Kidney (tissue), 14 donors: ENCODE measurements around the gene SLC6A19. TPM values are rescaled to one million over a fixed set of nuclear protein-coding genes. Genes with fewer than 3 reads are reported as not detected.

ENCODE experiments used
- DNase-seq, 5 donors: peaks; one replicate each; pipeline ENCODE4 v3.0.0-alpha.2; 2013 to 2020
- FAIRE-seq: peaks from 2 replicates; lab custom pipeline; 2012; peaks lifted over from hg19 to GRCh38; lab: Jason Lieb, UNC
- H3K27ac ChIP-seq, 2 donors: one replicate each; pipeline ENCODE4 v1.7.0; 2013; ENCODE audit warnings: low read depth in 2 of 2, low read length in 2 of 2, inconsistent platforms in 1 of 2
- H3K27me3 ChIP-seq: one replicate; pipeline ENCODE4 v1.7.1; 2013; ENCODE audit warnings: low read length, inconsistent platforms; ENCODE audit not compliant: control insufficient read depth, insufficient read depth
- H3K36me3 ChIP-seq, 3 donors: one replicate each; pipeline versions ENCODE4 v1.7.0 to v1.7.1; 2013; ENCODE audit warnings: low read length in 3 of 3, control low read depth in 1 of 3, inconsistent platforms in 1 of 3; ENCODE audit not compliant: insufficient read depth in 3 of 3, control insufficient read depth in 2 of 3
- H3K4me1 ChIP-seq, 3 donors: one replicate each; pipeline versions ENCODE4 v1.7.0 to v1.7.1; 2013; ENCODE audit warnings: low read length in 3 of 3, inconsistent platforms in 1 of 3, low read depth in 1 of 3; ENCODE audit not compliant: control insufficient read depth in 2 of 3, insufficient read depth in 2 of 3
- H3K4me3 ChIP-seq, 3 donors: one replicate each; pipeline versions ENCODE4 v1.7.0 to v1.8.1; 2013; ENCODE audit warnings: low read length in 3 of 3, control low read depth in 1 of 3, inconsistent platforms in 1 of 3
- H3K9ac ChIP-seq, 3 donors: one replicate each; pipeline versions ENCODE4 v1.7.0 to v1.7.1; 2013; ENCODE audit warnings: low read length in 3 of 3, control low read depth in 1 of 3, inconsistent platforms in 1 of 3
- H3K9me3 ChIP-seq, 3 donors: one replicate each; pipeline versions ENCODE4 v1.7.0 to v1.7.1; 2013; ENCODE audit warnings: low read length in 3 of 3, control low read depth in 1 of 3, inconsistent platforms in 1 of 3; ENCODE audit not compliant: control insufficient read depth in 2 of 3, insufficient read depth in 1 of 3
- intact Hi-C: fragments of 100-400 bp; cut with DNase I; formaldehyde crosslinking; loops from one replicate; pipeline ENCODE4 v1.11.1; 2022
- polyA plus RNA-seq: library from polyadenylated mRNA; stranded (reverse); fragments of 350-450 nt; fragmentation: Illumina TruSeq; extraction: RNeasy Lipid Tissue Mini Kit (QIAGEN cat#74804); gene quantifications from one replicate; pipeline ENCODE4 v1.2.3, GENCODE V29; 2014; ENCODE audit warnings: low read depth, low replicate concordance; ENCODE audit not compliant: insufficient read depth
- total RNA-seq: library from RNA; stranded (reverse); fragmentation: NEBNext Ultra II Directional; extraction: Animal tissue kit (Norgen Biotek cat#: 25700); gene quantifications from one replicate; pipeline ENCODE4 v1.2.1, GENCODE V29; 2021
- TF ChIP-seq, protein P1 (sequence below): IDR thresholded peaks from 3 replicates; pipeline ENCODE4 v1.5.1; 2012; ENCODE audit warnings: mild to moderate bottlenecking, moderate library complexity, borderline replicate concordance; ENCODE audit not compliant: insufficient read depth; ENCODE audit errors: extremely low read depth
- donor health status: control.
- donor health status: control.
- donor health status: control.
- donor health status: control.
- donor health status: control.
- donor health status: DM: yes; HTN: yes; CAD: no.
- donor health status: Normal renal cell carcinoma (clear cell type).

Gene SLC6A19
- total and polyA plus RNA-seq, 2 donors from 2014 or later, result 2.2 to 69.3 TPM

DNA sequence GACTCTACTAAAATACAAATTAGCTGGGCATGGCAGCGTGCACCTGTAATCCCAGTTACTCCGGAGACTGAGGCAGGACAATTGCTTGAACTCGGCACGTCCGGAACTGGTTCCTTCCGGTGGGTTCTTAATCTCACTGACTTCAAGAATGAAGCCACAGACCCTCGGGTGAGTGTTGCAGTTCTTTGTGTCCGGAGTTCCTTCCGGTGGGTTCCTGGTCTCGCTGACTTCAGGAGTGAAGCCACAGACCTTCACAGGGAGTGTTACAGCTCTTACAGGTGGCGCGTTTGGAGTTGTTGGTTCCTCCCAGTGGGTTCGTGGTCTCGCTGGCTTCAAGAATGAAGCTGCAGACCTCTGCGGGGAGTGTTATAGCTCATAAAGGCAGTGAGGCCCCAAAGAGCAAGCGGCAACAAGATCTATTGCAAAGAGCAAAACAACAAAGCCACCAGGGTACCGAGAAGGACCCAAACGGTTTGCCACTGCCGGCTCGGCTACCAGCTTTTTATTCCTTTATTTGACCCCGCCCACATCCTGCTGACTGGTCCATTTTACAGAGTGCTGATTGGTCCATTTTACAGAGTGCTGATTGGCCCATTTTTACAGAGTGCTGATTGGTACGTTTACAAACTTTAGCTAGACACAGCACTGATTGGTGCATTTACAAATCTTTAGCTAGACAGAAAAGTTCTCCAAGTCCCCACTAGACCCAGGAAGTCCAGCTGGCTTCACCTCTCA is 28.6 kb upstream of the SLC6A19 start:
- FAIRE-seq, result no peak
- intact Hi-C loops, result no loop called here

DNA sequence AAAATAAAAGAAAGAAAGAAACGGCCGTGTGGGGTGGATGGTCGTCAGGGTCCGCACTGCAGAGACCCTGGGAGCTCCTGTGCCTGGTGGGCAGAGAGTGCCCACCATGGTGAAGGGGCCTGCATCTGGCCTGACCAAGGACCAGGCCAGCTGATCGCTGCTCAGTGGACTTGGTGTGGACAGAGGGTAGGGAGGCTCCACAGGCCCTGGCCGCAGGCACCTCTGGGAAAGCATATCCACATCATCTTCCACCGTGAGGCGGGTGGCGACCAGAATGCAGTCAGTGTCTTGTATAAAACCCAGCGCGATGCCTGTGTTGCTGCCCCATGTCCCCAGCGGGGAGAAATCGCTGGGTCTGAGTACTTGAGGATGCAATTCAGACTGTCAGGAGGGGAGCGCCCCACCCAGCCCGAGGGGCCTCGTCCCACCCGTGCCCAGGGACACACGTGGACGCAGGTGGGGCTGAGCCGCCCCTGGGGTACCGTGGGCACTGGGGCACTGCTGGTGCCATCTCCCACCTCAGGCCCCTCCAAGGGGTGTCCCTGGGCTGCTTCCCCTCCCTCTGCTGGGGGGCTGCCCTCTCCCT is 27.8 kb upstream of the SLC6A19 start:
- Histone ChIP-seq H3K27ac (no peak overlapping the region), H3K9me3 (no peaks in the 10 kb centered on the region), H3K4me3 (no peak overlapping the region), H3K27me3 (no peaks in the 10 kb centered on the region), H3K9ac (no peak overlapping the region), H3K36me3 (no peaks in the 10 kb centered on the region), H3K4me1 (no peaks in the 10 kb centered on the region)
- DNase-seq, result peak in 1 of 5 donors; percentile 62
- TF ChIP-seq, protein P1, sequence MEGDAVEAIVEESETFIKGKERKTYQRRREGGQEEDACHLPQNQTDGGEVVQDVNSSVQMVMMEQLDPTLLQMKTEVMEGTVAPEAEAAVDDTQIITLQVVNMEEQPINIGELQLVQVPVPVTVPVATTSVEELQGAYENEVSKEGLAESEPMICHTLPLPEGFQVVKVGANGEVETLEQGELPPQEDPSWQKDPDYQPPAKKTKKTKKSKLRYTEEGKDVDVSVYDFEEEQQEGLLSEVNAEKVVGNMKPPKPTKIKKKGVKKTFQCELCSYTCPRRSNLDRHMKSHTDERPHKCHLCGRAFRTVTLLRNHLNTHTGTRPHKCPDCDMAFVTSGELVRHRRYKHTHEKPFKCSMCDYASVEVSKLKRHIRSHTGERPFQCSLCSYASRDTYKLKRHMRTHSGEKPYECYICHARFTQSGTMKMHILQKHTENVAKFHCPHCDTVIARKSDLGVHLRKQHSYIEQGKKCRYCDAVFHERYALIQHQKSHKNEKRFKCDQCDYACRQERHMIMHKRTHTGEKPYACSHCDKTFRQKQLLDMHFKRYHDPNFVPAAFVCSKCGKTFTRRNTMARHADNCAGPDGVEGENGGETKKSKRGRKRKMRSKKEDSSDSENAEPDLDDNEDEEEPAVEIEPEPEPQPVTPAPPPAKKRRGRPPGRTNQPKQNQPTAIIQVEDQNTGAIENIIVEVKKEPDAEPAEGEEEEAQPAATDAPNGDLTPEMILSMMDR, result no peak
- intact Hi-C loops, result no loop called here
- no peak for FAIRE-seq

More for the DNA sequence above, 28.6 kb upstream of the SLC6A19 start:
- no peaks in the 10 kb centered on the region for H3K9me3 ChIP-seq
- H3K9ac ChIP-seq, result no peak overlapping the region
- no peak overlapping the region for H3K4me3 ChIP-seq
- H3K4me1 ChIP-seq, result peaks cover 0 to 6% (median 6%) of the 10 kb centered on the region in 3 donors
- TF ChIP-seq, protein P1, result no peak
- H3K27ac ChIP-seq, result no peak overlapping the region
- no peaks in the 10 kb centered on the region for H3K36me3 ChIP-seq
- H3K27me3 ChIP-seq, result no peaks in the 10 kb centered on the region
- no peak for DNase-seq

DNA sequence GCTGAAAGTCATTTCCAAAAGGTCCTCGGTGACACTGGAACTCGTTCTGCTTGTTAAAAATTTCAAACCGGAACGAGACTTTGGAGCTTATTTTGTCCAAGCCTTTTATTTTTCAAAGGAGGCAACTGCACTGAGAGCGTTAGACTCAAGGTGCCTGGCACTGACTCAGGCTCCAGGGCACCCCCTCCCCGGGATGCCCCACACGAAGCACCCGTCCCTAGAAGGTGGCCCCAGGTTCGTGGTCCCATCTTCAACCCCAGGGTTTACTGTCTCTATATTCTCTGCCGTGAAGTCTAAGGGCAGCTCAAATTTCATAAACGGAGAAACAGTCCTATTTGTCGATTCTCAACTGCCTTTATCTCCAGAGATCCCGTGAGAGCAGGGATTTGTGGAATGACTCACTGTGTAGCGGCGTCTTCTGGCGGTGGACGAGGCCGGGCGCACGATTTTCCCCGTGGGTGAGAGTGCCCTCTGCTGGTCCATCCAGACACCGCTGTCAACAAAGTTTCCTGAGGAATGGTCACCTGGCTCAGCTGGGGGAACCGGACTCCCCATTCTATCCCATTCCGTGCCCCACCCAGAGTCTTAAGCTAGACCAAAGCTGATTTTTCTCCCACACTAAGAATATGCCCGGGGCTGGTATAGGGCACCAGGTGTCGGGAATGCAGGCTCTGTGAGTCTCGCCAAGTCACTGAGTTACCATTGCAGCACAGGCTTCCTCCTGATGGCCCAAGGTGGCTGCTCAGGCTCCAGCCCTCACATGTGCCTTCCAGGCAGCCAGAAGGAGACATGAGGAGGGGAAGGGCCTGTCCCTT is 27.1 kb upstream of the SLC6A19 start:
- no peak overlapping the region for H3K27ac ChIP-seq
- H3K4me3 ChIP-seq, result no peak overlapping the region
- H3K9me3 ChIP-seq, result no peaks in the 10 kb centered on the region
- no peaks in the 10 kb centered on the region for H3K27me3 ChIP-seq
- H3K4me1 ChIP-seq, result no peaks in the 10 kb centered on the region
- no peak overlapping the region for H3K9ac ChIP-seq
- peak in 3 of 5 donors; percentile 51 to 78 (median 52) for DNase-seq
- TF ChIP-seq, protein P1, result peak; percentile 61
- FAIRE-seq, result no peak
- intact Hi-C loops, result no loop called here
- H3K36me3 ChIP-seq, result no peaks in the 10 kb centered on the region
